GM12874 (cell line): ENCODE measurements around the gene PPEF2.
A peak's percentile ranks its signal among the peaks of the same experiment; 100 is the strongest.

Experiments
- CTCF ChIP-seq: IDR thresholded peaks from 2 replicates; pipeline ENCODE4 v1.5.1; 2011; ENCODE audit warnings: low read depth, mild to moderate bottlenecking, control low read depth, low read length, moderate library complexity; ENCODE audit not compliant: insufficient read depth

The PPEF2 gene

GRCh38 chr4:75909405-75909804 is 7.2 kb upstream of the PPEF2 start:
- no peak for TF ChIP-seq CTCF

- TF ChIP-seq CTCF, result no peak
These were observed 6.3 kb upstream of the PPEF2 start for GRCh38 chr4:75908555-75908954.

GRCh38 chr4:75907966-75908365 is 5.7 kb upstream of the PPEF2 start:
- no peak for TF ChIP-seq CTCF

GRCh38 chr4:75904076-75904475 is 1.8 kb upstream of the PPEF2 start:
- no peak for TF ChIP-seq CTCF

GRCh38 chr4:75898536-75898935 is 3.7 kb downstream of the PPEF2 start:
- no peak for TF ChIP-seq CTCF

GRCh38 chr4:75895744-75896314 is 6.4 kb downstream of the PPEF2 start:
- TF ChIP-seq CTCF, result peak; percentile 63; the same call in 1 of the 2 replicates

GRCh38 chr4:75892508-75892907 is 9.7 kb downstream of the PPEF2 start:
- peak; percentile 36; the same call in 1 of the 2 replicates for TF ChIP-seq CTCF
